Neural crest cell (in vitro differentiated cells): Measurements from ENCODE around the gene SLX4IP. TPM values are rescaled to one million over a fixed set of nuclear protein-coding genes. Genes with fewer than 3 reads are reported as not detected.

Source experiments
- DNase-seq: peaks from one replicate; pipeline ENCODE4 v3.0.0; 2021; ENCODE audit warnings: low read depth, mixed read lengths, low spot score
- H3K27ac Mint-ChIP-seq: one replicate; pipeline ENCODE4 v1.8.0; 2021; ENCODE audit warnings: mild to moderate bottlenecking, mixed read lengths; ENCODE audit not compliant: unreplicated experiment
- H3K27me3 Mint-ChIP-seq: 2 replicates; pipeline ENCODE4 v1.8.0; 2021; ENCODE audit warnings: low read depth, mild to moderate bottlenecking, mixed read lengths
- H3K36me3 Mint-ChIP-seq: 2 replicates; pipeline ENCODE4 v1.8.0; 2021; ENCODE audit warnings: low read depth, mild to moderate bottlenecking, mixed read lengths
- H3K4me1 Mint-ChIP-seq: 2 replicates; pipeline ENCODE4 v1.8.0; 2021; ENCODE audit warnings: mixed read lengths
- H3K4me3 Mint-ChIP-seq: one replicate; pipeline ENCODE4 v1.8.0; 2021; ENCODE audit warnings: mild to moderate bottlenecking, mixed read lengths
- H3K9me3 Mint-ChIP-seq: 2 replicates; pipeline ENCODE4 v1.8.0; 2021; ENCODE audit warnings: mixed read lengths
- CTCF ChIP-seq: fragments of 200-600 bp; sonication (generic); conservative IDR thresholded peaks from 2 replicates; pipeline ENCODE4 v1.5.0; 2021; ENCODE audit warnings: antibody characterized with exemption, mild to moderate bottlenecking
- total RNA-seq: library from RNA; stranded (reverse); gene quantifications from 2 replicates; pipeline ENCODE4 v1.2.1, GENCODE V29; 2021

Gene SLX4IP
- total RNA-seq, 1 donor from 2014 or later = 8.5 TPM

GRCh38 chr20:10649080-10649796 is 214.1 kb downstream of the SLX4IP start:
- Mint-ChIP-seq H3K27ac (no peak overlapping the region), H3K4me1 (peaks cover 67% of the 10 kb centered on the region), H3K9me3 (no peaks in the 10 kb centered on the region), H3K27me3 (no peaks in the 10 kb centered on the region), H3K4me3 (no peak overlapping the region), H3K36me3 (peaks cover 42% of the 10 kb centered on the region)
- DNase-seq = no peak
- no peak for TF ChIP-seq CTCF

DNA sequence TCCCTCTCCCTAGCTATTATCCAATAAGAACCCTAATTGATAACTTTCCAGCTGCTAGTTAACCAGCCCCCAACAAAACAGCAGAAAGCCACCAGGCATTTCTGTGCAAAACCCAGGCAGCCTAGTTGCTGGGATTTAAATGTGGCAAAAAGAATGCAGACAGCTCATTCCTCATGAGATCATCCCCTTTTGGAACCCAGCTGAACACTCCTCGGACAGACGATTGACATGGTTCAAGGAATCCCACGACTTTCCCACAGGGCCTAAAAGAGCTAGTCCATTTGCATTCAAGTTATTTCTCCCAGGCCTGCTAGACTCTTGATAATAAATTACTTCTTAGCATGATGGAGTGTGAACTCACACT is 214.7 kb downstream of the SLX4IP start:
- Mint-ChIP-seq H3K4me1 (peaks cover 73% of the 10 kb centered on the region), H3K27ac (peak overlapping the region; percentile 79), H3K9me3 (no peaks in the 10 kb centered on the region), H3K27me3 (no peaks in the 10 kb centered on the region), H3K4me3 (peak overlapping the region; percentile 79), H3K36me3 (peaks cover 46% of the 10 kb centered on the region)
- TF ChIP-seq CTCF = no peak
- no peak for DNase-seq

DNA sequence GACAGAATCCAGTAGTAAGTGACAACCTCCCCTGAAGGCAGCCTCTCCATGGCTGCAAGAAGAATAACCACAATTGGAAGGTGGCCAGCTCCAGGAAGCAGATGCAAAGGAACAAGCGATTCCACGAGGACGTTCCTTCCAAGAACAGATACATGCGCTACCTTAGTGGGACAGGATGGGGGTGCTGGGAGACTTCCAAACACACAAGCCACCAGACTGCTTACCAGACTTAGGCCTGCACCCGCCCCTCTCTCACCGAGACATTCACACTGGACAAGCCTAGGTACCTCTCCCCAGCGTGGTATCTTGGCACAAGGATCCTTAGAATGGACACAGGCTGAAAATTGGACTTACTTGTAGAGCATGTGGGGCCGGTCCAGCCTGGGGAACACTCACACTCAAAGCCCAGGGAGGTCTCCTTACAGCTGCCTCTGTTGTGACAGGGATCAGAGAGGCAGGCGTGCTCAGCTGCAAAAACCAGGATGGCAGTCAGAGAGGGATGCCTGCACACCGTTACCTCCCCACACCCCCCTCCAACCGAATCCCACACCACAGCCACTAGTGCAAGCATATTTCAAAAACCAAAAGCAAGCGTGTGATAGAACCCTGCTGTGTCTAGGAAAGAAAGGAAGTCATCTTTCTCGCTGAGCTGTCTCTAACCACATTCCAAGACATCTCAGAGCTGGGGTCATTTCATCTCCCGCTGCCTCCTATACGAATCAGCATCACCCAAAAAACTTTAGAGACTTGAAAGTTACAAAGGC is 216.3 kb downstream of the SLX4IP start:
- peaks cover 42% of the 10 kb centered on the region for H3K36me3 Mint-ChIP-seq
- H3K4me3 Mint-ChIP-seq = peak overlapping the region; percentile 83
- H3K9me3 Mint-ChIP-seq = no peaks in the 10 kb centered on the region
- no peaks in the 10 kb centered on the region for H3K27me3 Mint-ChIP-seq
- peaks cover 89% of the 10 kb centered on the region for H3K4me1 Mint-ChIP-seq
- no peak for TF ChIP-seq CTCF
- DNase-seq = no peak
- no peak overlapping the region for H3K27ac Mint-ChIP-seq

GRCh38 chr20:10652185-10652584 is 217.1 kb downstream of the SLX4IP start:
- Mint-ChIP-seq H3K4me1 (peaks cover 91% of the 10 kb centered on the region), H3K27me3 (no peaks in the 10 kb centered on the region), H3K9me3 (no peaks in the 10 kb centered on the region), H3K27ac (peak overlapping the region; percentile 79), H3K36me3 (peaks cover 37% of the 10 kb centered on the region), H3K4me3 (peak overlapping the region; percentile 83)
- TF ChIP-seq CTCF = no peak
- no peak for DNase-seq

DNA sequence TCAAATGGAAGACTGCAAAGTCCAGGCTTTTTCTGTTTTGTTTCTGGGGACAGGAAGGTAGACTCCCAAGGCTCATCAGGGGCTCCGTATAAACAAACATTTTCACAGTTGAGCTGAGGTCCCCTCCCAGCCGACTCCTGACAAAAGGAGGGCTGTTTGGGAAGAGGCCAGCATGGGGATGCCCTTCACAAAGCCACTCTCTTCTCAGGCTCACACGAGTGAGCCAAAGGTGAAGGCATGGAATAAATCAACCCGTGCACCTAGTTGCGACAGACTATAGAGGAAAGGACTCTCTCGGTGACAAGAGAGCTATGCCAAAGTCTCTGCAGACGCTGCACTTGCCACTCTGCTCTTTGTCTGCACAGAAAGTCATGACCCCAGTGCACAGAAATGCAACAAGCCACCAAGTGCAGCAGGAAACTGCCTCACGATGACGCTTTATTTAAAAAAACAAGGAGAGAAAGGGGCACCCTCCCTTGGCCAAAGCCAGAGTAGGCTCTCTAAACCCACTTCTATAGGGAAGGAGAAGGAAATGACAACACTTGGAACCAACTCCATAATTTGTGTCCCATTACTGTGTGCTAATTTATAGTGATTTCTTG is 217.7 kb downstream of the SLX4IP start:
- Mint-ChIP-seq H3K4me1 (peaks cover 91% of the 10 kb centered on the region), H3K36me3 (peaks cover 35% of the 10 kb centered on the region), H3K9me3 (no peaks in the 10 kb centered on the region), H3K27ac (peak overlapping the region; percentile 79), H3K4me3 (peak overlapping the region; percentile 83), H3K27me3 (no peaks in the 10 kb centered on the region)
- no peak for TF ChIP-seq CTCF
- DNase-seq = peak; percentile 11
